ENCODE results near the gene TIFAB.

Gene TIFAB

DNA sequence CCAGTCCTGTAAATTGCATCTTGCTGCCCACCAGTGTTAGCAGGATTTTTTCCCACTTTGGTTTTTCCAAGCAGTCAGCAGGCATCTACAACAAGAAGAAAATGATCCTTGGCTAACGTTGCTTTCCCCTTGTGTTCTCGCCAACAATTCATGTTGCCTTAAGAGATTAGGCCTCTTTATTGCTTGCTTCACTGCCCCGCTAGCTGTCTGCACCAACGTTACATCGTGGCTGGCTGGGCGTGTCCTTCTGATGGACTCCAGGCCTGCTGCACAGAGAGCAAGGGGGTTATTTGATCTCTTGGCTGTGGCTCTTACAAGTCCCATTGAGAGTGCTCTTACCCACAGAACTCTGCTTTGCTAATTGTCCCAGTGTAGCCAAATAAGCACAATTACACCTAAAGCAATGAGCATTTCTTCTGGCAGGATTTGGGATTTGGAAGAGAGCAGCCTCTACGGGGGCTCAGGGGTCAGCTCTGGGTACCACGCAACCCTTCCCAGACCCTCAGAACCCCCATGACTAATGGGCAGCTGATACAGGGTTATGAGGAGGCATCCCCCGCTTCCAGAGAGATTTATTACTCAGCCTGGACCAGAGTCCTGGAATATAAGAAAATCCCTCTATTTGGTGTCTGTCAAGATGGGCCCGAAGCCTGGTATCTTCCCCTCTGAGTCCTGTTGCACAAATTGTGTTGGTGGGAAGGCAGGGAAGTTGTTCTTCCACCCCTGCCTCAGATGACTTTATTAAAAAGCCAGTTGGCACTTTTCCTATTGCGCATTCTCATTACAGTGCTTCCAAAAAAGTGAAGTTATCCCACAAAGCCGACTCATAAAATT is 22.6 kb downstream of the TIFAB start:
- no peak overlapping the region for H3K4me3 ChIP-seq (ENCODE audit: control insufficient read depth, low read depth, low read length)
- TF ChIP-seq, protein P1, sequence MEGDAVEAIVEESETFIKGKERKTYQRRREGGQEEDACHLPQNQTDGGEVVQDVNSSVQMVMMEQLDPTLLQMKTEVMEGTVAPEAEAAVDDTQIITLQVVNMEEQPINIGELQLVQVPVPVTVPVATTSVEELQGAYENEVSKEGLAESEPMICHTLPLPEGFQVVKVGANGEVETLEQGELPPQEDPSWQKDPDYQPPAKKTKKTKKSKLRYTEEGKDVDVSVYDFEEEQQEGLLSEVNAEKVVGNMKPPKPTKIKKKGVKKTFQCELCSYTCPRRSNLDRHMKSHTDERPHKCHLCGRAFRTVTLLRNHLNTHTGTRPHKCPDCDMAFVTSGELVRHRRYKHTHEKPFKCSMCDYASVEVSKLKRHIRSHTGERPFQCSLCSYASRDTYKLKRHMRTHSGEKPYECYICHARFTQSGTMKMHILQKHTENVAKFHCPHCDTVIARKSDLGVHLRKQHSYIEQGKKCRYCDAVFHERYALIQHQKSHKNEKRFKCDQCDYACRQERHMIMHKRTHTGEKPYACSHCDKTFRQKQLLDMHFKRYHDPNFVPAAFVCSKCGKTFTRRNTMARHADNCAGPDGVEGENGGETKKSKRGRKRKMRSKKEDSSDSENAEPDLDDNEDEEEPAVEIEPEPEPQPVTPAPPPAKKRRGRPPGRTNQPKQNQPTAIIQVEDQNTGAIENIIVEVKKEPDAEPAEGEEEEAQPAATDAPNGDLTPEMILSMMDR (IDR thresholded peaks at IDR 0.05; ENCODE audit: control insufficient read depth, insufficient read depth, low read depth, low read length, missing control alignments): no peak
- no peak for DNase-seq (ENCODE audit: low read depth)

DNA sequence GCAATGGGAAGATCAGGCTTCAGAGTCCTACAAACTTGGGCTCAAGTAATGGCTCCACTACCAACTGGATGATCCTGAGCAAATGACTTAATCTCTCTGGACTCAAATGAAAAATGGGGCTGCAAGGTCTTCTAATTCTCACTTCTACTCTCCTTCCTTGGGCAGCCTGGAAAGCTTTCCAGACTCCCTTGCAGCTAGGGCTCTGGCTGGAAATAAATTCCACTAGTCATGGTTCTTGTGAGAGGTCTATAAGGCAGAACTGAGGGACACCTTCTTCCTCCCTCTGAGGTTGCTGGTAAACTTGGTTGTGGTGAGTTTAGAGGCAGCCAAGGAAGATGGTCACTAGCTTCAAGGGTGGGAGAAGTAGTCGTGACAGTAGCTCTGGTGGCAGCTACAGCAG is 23.6 kb downstream of the TIFAB start:
- no peak overlapping the region for H3K4me3 ChIP-seq (ENCODE audit: control insufficient read depth, low read depth, low read length)
- TF ChIP-seq, protein P1 (IDR thresholded peaks at IDR 0.05; ENCODE audit: control insufficient read depth, insufficient read depth, low read depth, low read length, missing control alignments): no peak

DNA sequence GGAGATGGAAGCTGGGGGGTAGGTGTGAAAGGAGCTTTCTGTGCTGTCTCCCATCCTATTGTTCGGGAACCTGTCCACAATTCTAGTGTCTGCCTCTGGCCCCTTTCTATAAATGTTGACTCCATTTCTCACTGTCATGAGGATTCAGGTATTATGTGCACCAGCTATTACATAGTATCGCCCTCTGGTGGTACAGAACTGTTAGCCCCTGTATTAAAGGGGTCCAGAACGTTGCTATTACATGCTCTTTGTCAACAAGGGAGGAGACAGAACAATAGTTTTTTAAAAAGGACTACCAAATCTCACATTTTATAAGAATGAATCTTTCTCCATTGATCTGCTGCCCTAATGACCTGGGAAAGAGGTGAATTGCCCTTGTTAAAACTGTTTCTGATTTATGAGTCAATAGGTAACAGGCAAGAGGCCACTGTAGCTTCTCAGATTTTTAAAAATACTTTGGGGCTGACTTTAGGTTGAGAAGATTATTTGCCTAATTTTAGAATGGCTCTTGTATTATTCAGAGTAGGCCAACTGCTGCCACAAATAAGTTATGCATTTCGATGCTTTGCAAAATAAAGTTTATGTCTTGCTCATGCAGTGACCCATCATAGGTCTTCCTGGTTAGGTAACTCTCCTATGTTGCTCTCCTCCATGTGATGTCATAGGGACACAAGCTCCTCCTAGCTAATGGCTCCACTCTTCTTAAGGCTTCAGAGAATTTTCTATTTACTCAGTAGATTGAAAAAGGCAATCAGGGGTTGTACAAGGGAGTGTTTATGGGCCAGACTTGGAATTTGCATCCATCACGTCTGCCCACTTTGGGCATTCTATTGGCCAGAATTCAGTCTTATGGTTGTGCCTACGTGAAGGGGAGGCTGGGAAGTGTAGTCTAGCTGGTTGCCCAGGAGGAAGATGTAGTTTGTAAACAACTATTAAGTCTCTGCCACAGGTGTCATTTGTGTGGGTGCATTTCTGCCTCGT is 25.8 kb downstream of the TIFAB start:
- no peak overlapping the region for H3K4me3 ChIP-seq (ENCODE audit: control insufficient read depth, low read depth, low read length)
- TF ChIP-seq, protein P1 (IDR thresholded peaks at IDR 0.05; ENCODE audit: control insufficient read depth, insufficient read depth, low read depth, low read length, missing control alignments): peak; percentile 74
- no peak for DNase-seq (ENCODE audit: low read depth)

More for the DNA sequence above, 23.6 kb downstream of the TIFAB start:
- no peak for DNase-seq (ENCODE audit: low read depth)

DNA sequence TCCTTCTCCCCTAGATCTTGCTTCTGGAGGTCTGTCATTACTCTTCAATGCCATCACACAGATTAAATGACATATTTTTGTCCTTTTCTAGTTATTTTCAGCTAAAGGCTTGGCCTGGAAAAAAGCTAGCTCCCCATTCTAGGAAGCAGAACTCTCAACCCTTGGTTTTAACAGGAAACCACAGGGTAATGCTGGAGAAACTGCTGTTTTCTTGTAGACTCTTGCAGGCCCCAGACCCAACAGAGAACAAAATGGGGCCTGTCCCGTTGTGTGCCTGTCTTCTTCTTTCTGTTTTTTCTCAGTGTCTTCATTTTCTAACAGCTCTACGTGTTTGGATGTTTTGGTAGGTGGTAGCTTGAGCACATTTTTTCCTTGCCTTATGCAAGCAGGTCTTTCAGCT is 26.5 kb downstream of the TIFAB start:
- no peak for DNase-seq (ENCODE audit: low read depth)
- H3K4me3 ChIP-seq (ENCODE audit: control insufficient read depth, low read depth, low read length): no peak overlapping the region
- TF ChIP-seq, protein P1 (IDR thresholded peaks at IDR 0.05; ENCODE audit: control insufficient read depth, insufficient read depth, low read depth, low read length, missing control alignments): no peak

DNA sequence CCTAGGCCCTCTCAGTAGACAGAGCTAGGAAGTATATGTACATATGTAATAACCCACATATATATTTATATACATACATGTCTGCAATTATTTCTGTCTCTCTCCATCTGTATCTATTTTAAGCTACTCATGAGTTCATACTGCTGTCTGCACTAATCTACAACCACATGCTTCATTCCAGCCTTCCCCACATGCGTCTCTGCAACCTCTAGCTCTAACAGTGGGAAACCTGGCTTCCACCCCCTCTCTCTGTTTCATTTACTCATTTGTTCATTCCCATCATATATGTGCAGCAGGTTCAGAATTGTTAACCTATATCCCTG is 28.3 kb downstream of the TIFAB start:
- no peak for DNase-seq (ENCODE audit: low read depth)
- H3K4me3 ChIP-seq (ENCODE audit: control insufficient read depth, low read depth, low read length): no peak overlapping the region
- TF ChIP-seq, protein P1 (IDR thresholded peaks at IDR 0.05; ENCODE audit: control insufficient read depth, insufficient read depth, low read depth, low read length, missing control alignments): no peak

DNA sequence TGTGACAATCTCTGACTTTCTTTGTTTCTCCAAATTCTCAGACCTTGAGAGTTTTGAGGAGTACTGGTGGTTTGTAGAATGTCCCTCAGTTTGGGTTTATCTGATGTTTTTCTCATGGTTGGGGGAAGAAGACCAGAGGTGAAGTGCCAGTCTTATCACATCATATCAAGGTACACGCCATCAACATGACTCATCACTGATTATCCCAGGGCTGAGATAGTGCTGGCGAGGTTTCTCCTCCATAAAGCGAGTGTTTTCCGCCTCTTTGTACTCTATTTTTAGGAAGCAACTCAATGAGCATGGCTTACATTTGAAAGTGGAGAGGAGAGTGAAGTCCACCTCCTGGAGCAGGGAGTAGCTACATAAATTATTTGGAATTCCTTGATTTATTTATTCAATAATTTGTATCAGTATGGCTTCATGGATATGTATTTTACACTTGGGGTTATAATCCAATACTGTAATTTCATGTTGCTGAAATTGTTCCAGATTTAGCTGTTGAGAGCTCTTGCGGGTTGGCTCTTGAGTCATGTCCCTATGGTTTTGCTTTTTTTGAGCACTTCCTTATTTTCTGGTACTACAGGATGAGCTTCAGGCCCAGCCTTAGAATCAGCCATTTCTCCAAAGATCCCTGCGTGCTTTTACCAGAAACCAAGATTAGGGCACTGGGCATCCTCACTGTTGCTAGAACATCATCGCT is 28.9 kb downstream of the TIFAB start:
- TF ChIP-seq, protein P1 (IDR thresholded peaks at IDR 0.05; ENCODE audit: control insufficient read depth, insufficient read depth, low read depth, low read length, missing control alignments): no peak
- no peak overlapping the region for H3K4me3 ChIP-seq (ENCODE audit: control insufficient read depth, low read depth, low read length)
- no peak for DNase-seq (ENCODE audit: low read depth)

Data from AG09309 (cell line).